GM21367 (cell line): Measurements from ENCODE around the gene MCTP2.

ENCODE experiments used
- ATAC-seq: cut with Tn5 transposase; IDR thresholded peaks from one replicate; pipeline ENCODE4 v1.9.1; 2021; ENCODE audit not compliant: unreplicated experiment

MCTP2 gene

GRCh38 chr15:94230883-94231722 lies at the start of gene MCTP2:
TSS of gene MCTP2 (plus strand) at chr15:94231561. CDS start at chr15:94298266, 66,705 bp downstream.
- ATAC-seq, result peak; percentile 60

- ATAC-seq, result no peak
Measured at GRCh38 chr15:94182883-94183282, 48.5 kb upstream of the MCTP2 start.

GRCh38 chr15:94185547-94186236 lies 45.7 kb upstream of the MCTP2 start:
- no peak for ATAC-seq

- ATAC-seq, result no peak
Measured at GRCh38 chr15:94186770-94187331, 44.5 kb upstream of the MCTP2 start.

- no peak for ATAC-seq
Measured at GRCh38 chr15:94193906-94194305, 37.5 kb upstream of the MCTP2 start.

GRCh38 chr15:94196531-94196930 lies 34.8 kb upstream of the MCTP2 start:
- no peak for ATAC-seq

- ATAC-seq, result no peak
Measured at GRCh38 chr15:94198633-94199032, 32.7 kb upstream of the MCTP2 start.

- no peak for ATAC-seq
Measured at GRCh38 chr15:94199725-94200124, 31.6 kb upstream of the MCTP2 start.

GRCh38 chr15:94203306-94203705 lies 28.1 kb upstream of the MCTP2 start:
- ATAC-seq, result no peak

GRCh38 chr15:94205366-94205765 lies 26.0 kb upstream of the MCTP2 start:
- no peak for ATAC-seq

GRCh38 chr15:94206463-94207167 lies 24.7 kb upstream of the MCTP2 start:
- ATAC-seq, result peak; percentile 67

GRCh38 chr15:94212291-94212690 lies 19.1 kb upstream of the MCTP2 start:
- no peak for ATAC-seq

GRCh38 chr15:94225616-94226015 lies 5.7 kb upstream of the MCTP2 start:
- no peak for ATAC-seq

- ATAC-seq, result no peak
Measured at GRCh38 chr15:94228611-94229010, 2.8 kb upstream of the MCTP2 start.

- ATAC-seq, result peak; percentile 61
Measured at GRCh38 chr15:94229591-94230369, 1.6 kb upstream of the MCTP2 start.

- ATAC-seq, result no peak
Measured at GRCh38 chr15:94230431-94230882, 904 bp upstream of the MCTP2 start.

GRCh38 chr15:94231723-94232468 lies 535 bp downstream of the MCTP2 start:
- ATAC-seq, result peak; percentile 2

GRCh38 chr15:94233441-94233840 lies 2.1 kb downstream of the MCTP2 start:
- no peak for ATAC-seq

- ATAC-seq, result no peak
Measured at GRCh38 chr15:94234300-94234699, 2.9 kb downstream of the MCTP2 start.

GRCh38 chr15:94235041-94235440 lies 3.7 kb downstream of the MCTP2 start:
- ATAC-seq, result no peak
